ENCODE data around the gene TOMM34. TPM values are rescaled to one million over a fixed set of nuclear protein-coding genes. Genes with fewer than 3 reads are reported as not detected.

TOMM34 gene
- total and polyA plus RNA-seq, 12 donors, result 17.8 to 178 (median 48.3) TPM

DNA sequence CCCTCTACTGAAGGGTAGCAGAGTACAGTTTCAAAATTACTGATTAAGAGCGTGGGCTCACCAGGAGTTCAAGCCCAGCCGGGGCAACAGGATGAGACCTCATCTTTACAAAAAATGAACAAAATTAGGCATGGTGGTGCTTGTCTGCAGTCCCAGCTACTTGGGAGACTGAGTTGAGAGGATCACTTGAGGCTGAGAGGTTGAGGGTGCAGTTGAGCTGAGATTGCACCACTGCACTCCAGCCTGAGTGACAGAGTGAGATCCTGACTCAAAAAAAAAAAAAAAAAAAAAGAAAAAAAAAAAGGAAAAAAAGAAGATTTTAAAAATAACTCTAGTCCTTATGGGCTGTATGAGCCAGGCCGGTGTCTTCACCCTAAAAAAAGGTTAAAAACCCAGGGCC lies 31.6 kb downstream of the TOMM34 start:
- DNase-seq, result no peak
- no peaks in the 10 kb centered on the region for H3K36me3 ChIP-seq (replicated peaks in 1 of 2)
- 64 to 82% (median 73%) methylated on average over 3 of the region's 3 CpGs for WGBS, 4 donors

GRCh38 chr20:44924541-44924940 lies 35.7 kb downstream of the TOMM34 start:
- intact Hi-C loops (cut with DNase I), result no loop called here
- Histone ChIP-seq H3K9me3 (replicated peaks in 1 of 3) (no peaks in the 10 kb centered on the region), H3K4me3 (no peak overlapping the region), H3K27me3 (no peaks in the 10 kb centered on the region), H3K4me1 (replicated peaks in 1 of 2) (no peaks in the 10 kb centered on the region), H3K36me3 (replicated peaks in 1 of 2) (peaks cover 0 to 3% of the 10 kb centered on the region in 2 donors), H3K27ac (no peak overlapping the region)
- 82 to 95% (median 91%) methylated on average over 4 of the region's 4 CpGs for WGBS, 4 donors
- TF ChIP-seq, protein P1, sequence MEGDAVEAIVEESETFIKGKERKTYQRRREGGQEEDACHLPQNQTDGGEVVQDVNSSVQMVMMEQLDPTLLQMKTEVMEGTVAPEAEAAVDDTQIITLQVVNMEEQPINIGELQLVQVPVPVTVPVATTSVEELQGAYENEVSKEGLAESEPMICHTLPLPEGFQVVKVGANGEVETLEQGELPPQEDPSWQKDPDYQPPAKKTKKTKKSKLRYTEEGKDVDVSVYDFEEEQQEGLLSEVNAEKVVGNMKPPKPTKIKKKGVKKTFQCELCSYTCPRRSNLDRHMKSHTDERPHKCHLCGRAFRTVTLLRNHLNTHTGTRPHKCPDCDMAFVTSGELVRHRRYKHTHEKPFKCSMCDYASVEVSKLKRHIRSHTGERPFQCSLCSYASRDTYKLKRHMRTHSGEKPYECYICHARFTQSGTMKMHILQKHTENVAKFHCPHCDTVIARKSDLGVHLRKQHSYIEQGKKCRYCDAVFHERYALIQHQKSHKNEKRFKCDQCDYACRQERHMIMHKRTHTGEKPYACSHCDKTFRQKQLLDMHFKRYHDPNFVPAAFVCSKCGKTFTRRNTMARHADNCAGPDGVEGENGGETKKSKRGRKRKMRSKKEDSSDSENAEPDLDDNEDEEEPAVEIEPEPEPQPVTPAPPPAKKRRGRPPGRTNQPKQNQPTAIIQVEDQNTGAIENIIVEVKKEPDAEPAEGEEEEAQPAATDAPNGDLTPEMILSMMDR (IDR thresholded peaks at IDR 0.05), result no peak
- TF ChIP-seq POLR2A (IDR thresholded peaks at IDR 0.05), result no peak
- peak in 1 of 7 donors; percentile 23 for DNase-seq

More for the DNA sequence above, 31.6 kb downstream of the TOMM34 start:
- TF ChIP-seq POLR2A (IDR thresholded peaks at IDR 0.05), result no peak
- TF ChIP-seq, protein P1 (IDR thresholded peaks at IDR 0.05), result no peak
- H3K27ac ChIP-seq, result no peak overlapping the region
- H3K27me3 ChIP-seq, result no peaks in the 10 kb centered on the region
- H3K9me3 ChIP-seq (replicated peaks in 1 of 3), result no peaks in the 10 kb centered on the region
- no peaks in the 10 kb centered on the region for H3K4me1 ChIP-seq (replicated peaks in 1 of 2)
- intact Hi-C loops (cut with DNase I), result no loop called here
- H3K4me3 ChIP-seq, result no peak overlapping the region

DNA sequence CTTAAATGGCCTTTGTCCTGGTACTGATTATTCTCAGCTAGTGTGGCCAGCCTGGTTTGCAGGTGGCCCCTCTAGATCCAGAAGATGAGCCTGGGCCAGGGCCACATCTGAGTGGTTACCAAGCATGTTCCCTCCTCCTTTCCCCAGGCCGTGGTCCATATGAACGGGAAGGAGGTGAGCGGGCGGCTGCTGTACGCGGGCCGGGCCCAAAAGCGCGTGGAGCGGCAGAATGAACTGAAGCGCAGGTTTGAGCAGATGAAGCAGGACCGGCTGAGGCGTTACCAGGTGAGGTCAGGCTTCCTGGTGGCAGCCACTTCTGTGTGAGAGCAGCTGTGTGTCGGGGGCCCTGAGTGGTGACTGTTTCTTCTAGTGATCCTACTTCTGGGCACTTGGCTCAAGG lies 38.8 kb downstream of the TOMM34 start:
- Histone ChIP-seq H3K27me3 (no peaks in the 10 kb centered on the region), H3K4me3 (no peak overlapping the region), H3K36me3 (replicated peaks in 1 of 2) (peaks cover 0 to 3% of the 10 kb centered on the region in 2 donors), H3K9me3 (replicated peaks in 1 of 3) (no peaks in the 10 kb centered on the region), H3K4me1 (replicated peaks in 1 of 2) (no peaks in the 10 kb centered on the region), H3K27ac (no peak overlapping the region)
- DNase-seq, result no peak
- WGBS, 4 donors, result 96 to 99% (median 97%) methylated on average over 11 to 14 of the region's 14 CpGs
- TF ChIP-seq, protein P1 (IDR thresholded peaks at IDR 0.05), result no peak
- no peak for TF ChIP-seq POLR2A (IDR thresholded peaks at IDR 0.05)
- intact Hi-C loops (cut with DNase I), result no loop called here

- H3K27ac ChIP-seq, result no peak overlapping the region
- H3K4me1 ChIP-seq (replicated peaks in 1 of 2), result no peaks in the 10 kb centered on the region
- H3K9me3 ChIP-seq (replicated peaks in 1 of 3), result no peaks in the 10 kb centered on the region
- intact Hi-C loops (cut with DNase I), result no loop called here
- H3K27me3 ChIP-seq, result no peaks in the 10 kb centered on the region
- WGBS, 4 donors, result 95 to 99% (median 97%) methylated on average over 10 of the region's 10 CpGs
- H3K36me3 ChIP-seq (replicated peaks in 1 of 2), result peaks cover 0 to 3% of the 10 kb centered on the region in 2 donors
- no peak for TF ChIP-seq POLR2A (IDR thresholded peaks at IDR 0.05)
- TF ChIP-seq, protein P1 (IDR thresholded peaks at IDR 0.05), result no peak
- no peak overlapping the region for H3K4me3 ChIP-seq
- no peak for DNase-seq
Observed at GRCh38 chr20:44918761-44919160, 41.4 kb downstream of the TOMM34 start.
